Stimulated activated naive B cell treated with anti-CD40 and anti-IgM and Interleukin-4, amounts not matched to agents 10 μg/mL and 1 μg/mL and 100 μg/mL, for 72 hours (primary cell): ENCODE measurements around the gene MYEOV.

Source experiments
- ATAC-seq, 2 donors: fragments of 150-1000 bp; cut with Tn5 transposase; replicated peaks; 2 replicates each; pipeline ENCODE4 v1.10.0; 2021; ENCODE audit warnings: moderate library complexity in 1 of 2
- DNase-seq: peaks from one replicate; pipeline ENCODE4 v3.0.0; 2021
- H3K27ac Mint-ChIP-seq: one replicate; pipeline ENCODE4 v1.8.0; 2022; ENCODE audit warnings: mild to moderate bottlenecking, mixed read lengths
- H3K27me3 Mint-ChIP-seq, 2 donors: one replicate each; pipeline ENCODE4 v1.8.0; 2022; ENCODE audit warnings: mixed read lengths in 2 of 2
- H3K36me3 Mint-ChIP-seq, 2 donors: one replicate each; pipeline ENCODE4 v1.8.0; 2022; ENCODE audit warnings: mixed read lengths in 2 of 2, mild to moderate bottlenecking in 1 of 2
- H3K4me1 Mint-ChIP-seq, 2 donors: one replicate each; pipeline ENCODE4 v1.8.0; 2022; ENCODE audit warnings: mixed read lengths in 2 of 2, mild to moderate bottlenecking in 1 of 2
- H3K4me3 Mint-ChIP-seq, 2 donors: one replicate each; pipeline ENCODE4 v1.8.0; 2022; ENCODE audit warnings: mild to moderate bottlenecking in 2 of 2, mixed read lengths in 2 of 2, moderate library complexity in 1 of 2
- H3K9me3 Mint-ChIP-seq, 2 donors: one replicate each; pipeline ENCODE4 v1.8.0; 2022; ENCODE audit warnings: mixed read lengths in 2 of 2, mild to moderate bottlenecking in 1 of 2

The MYEOV gene

GRCh38 chr11:69297787-69298266 lies 3.9 kb downstream of the MYEOV start:
- ATAC-seq (peak; percentile 54 to 57), DNase-seq (peak; percentile 81)
- Mint-ChIP-seq H3K4me3 (peak overlapping the region; percentile 57 to 63), H3K4me1 (peaks cover 72 to 96% of the 10 kb centered on the region in 2 donors), H3K27ac (peak overlapping the region; percentile 97), H3K27me3 (no peaks in the 10 kb centered on the region), H3K36me3 (peaks cover 0 to 2% of the 10 kb centered on the region in 2 donors), H3K9me3 (peaks cover 0 to 9% of the 10 kb centered on the region in 2 donors)

GRCh38 chr11:69298267-69299022 lies 4.5 kb downstream of the MYEOV start:
- peaks cover 0 to 9% of the 10 kb centered on the region in 2 donors for H3K9me3 Mint-ChIP-seq
- peaks cover 73 to 96% of the 10 kb centered on the region in 2 donors for H3K4me1 Mint-ChIP-seq
- DNase-seq (peak; percentile 79), ATAC-seq (peak; percentile 60 to 68)
- no peaks in the 10 kb centered on the region for H3K27me3 Mint-ChIP-seq
- H3K27ac Mint-ChIP-seq = peak overlapping the region; percentile 97
- H3K36me3 Mint-ChIP-seq = peaks cover 0 to 2% of the 10 kb centered on the region in 2 donors
- peak overlapping the region; percentile 57 to 63 for H3K4me3 Mint-ChIP-seq

- H3K4me1 Mint-ChIP-seq = peaks cover 73 to 98% of the 10 kb centered on the region in 2 donors
- H3K36me3 Mint-ChIP-seq = peaks cover 0 to 2% of the 10 kb centered on the region in 2 donors
- peaks cover 0 to 9% of the 10 kb centered on the region in 2 donors for H3K9me3 Mint-ChIP-seq
- ATAC-seq = no peak
- H3K27ac Mint-ChIP-seq = peak overlapping the region; percentile 88
- DNase-seq = no peak
- H3K27me3 Mint-ChIP-seq = no peaks in the 10 kb centered on the region
- H3K4me3 Mint-ChIP-seq = no peak overlapping the region
Observed at GRCh38 chr11:69299023-69299461, 5.1 kb downstream of the MYEOV start.

GRCh38 chr11:69299572-69299971 lies 5.6 kb downstream of the MYEOV start:
- ATAC-seq = no peak
- peak overlapping the region; percentile 88 for H3K27ac Mint-ChIP-seq

GRCh38 chr11:69300120-69301060 lies 6.4 kb downstream of the MYEOV start:
- no peak overlapping the region for H3K4me3 Mint-ChIP-seq
- peaks cover 0 to 2% of the 10 kb centered on the region in 2 donors for H3K36me3 Mint-ChIP-seq
- H3K27ac Mint-ChIP-seq = no peak overlapping the region
- H3K4me1 Mint-ChIP-seq = peaks cover 65 to 87% of the 10 kb centered on the region in 2 donors
- DNase-seq (no peak), ATAC-seq (no peak)
- peaks cover 2 to 9% of the 10 kb centered on the region in 2 donors for H3K9me3 Mint-ChIP-seq
- H3K27me3 Mint-ChIP-seq = no peaks in the 10 kb centered on the region

More at GRCh38 chr11:69299572-69299971, 5.6 kb downstream of the MYEOV start:
- Mint-ChIP-seq H3K36me3 (peaks cover 0 to 2% of the 10 kb centered on the region in 2 donors), H3K27me3 (no peaks in the 10 kb centered on the region), H3K9me3 (peaks cover 2 to 9% of the 10 kb centered on the region in 2 donors), H3K4me1 (peaks cover 69 to 93% of the 10 kb centered on the region in 2 donors), H3K4me3 (no peak overlapping the region)
- no peak for DNase-seq

GRCh38 chr11:69301081-69301454 lies 7.1 kb downstream of the MYEOV start:
- H3K4me3 Mint-ChIP-seq = no peak overlapping the region
- peaks cover 2 to 9% of the 10 kb centered on the region in 2 donors for H3K9me3 Mint-ChIP-seq
- H3K36me3 Mint-ChIP-seq = peaks cover 0 to 2% of the 10 kb centered on the region in 2 donors
- H3K27ac Mint-ChIP-seq = no peak overlapping the region
- ATAC-seq (no peak), DNase-seq (no peak)
- H3K27me3 Mint-ChIP-seq = no peaks in the 10 kb centered on the region
- H3K4me1 Mint-ChIP-seq = peaks cover 58 to 80% of the 10 kb centered on the region in 2 donors

- peaks cover 0 to 2% of the 10 kb centered on the region in 2 donors for H3K36me3 Mint-ChIP-seq
- H3K4me1 Mint-ChIP-seq = peaks cover 54 to 73% of the 10 kb centered on the region in 2 donors
- peaks cover 2 to 9% of the 10 kb centered on the region in 2 donors for H3K9me3 Mint-ChIP-seq
- no peak for ATAC-seq
- H3K4me3 Mint-ChIP-seq = no peak overlapping the region
- no peak for DNase-seq
- H3K27me3 Mint-ChIP-seq = no peaks in the 10 kb centered on the region
- H3K27ac Mint-ChIP-seq = peak overlapping the region; percentile 37
Observed at GRCh38 chr11:69301455-69302401, 7.8 kb downstream of the MYEOV start.

GRCh38 chr11:69302447-69303020 lies 8.6 kb downstream of the MYEOV start:
- Mint-ChIP-seq H3K9me3 (peaks cover 2 to 5% of the 10 kb centered on the region in 2 donors), H3K4me1 (peaks cover 47 to 65% of the 10 kb centered on the region in 2 donors), H3K4me3 (no peak overlapping the region), H3K27ac (peak overlapping the region; percentile 10), H3K27me3 (no peaks in the 10 kb centered on the region), H3K36me3 (no peaks in the 10 kb centered on the region)
- DNase-seq (no peak), ATAC-seq (no peak)

GRCh38 chr11:69303427-69303826 lies 9.5 kb downstream of the MYEOV start:
- no peak for DNase-seq
- peak overlapping the region; percentile 11 for H3K27ac Mint-ChIP-seq
- no peaks in the 10 kb centered on the region for H3K36me3 Mint-ChIP-seq
- H3K27me3 Mint-ChIP-seq = no peaks in the 10 kb centered on the region
- H3K4me3 Mint-ChIP-seq = no peak overlapping the region
- peaks cover 2 to 5% of the 10 kb centered on the region in 2 donors for H3K9me3 Mint-ChIP-seq
- no peak for ATAC-seq
- H3K4me1 Mint-ChIP-seq = peaks cover 42 to 64% of the 10 kb centered on the region in 2 donors

GRCh38 chr11:69304258-69304657 lies 10.3 kb downstream of the MYEOV start:
- no peak overlapping the region for H3K27ac Mint-ChIP-seq
- no peaks in the 10 kb centered on the region for H3K36me3 Mint-ChIP-seq
- H3K27me3 Mint-ChIP-seq = no peaks in the 10 kb centered on the region
- no peak for DNase-seq
- H3K9me3 Mint-ChIP-seq = peaks cover 2 to 5% of the 10 kb centered on the region in 2 donors
- no peak overlapping the region for H3K4me3 Mint-ChIP-seq
- H3K4me1 Mint-ChIP-seq = peaks cover 35 to 63% of the 10 kb centered on the region in 2 donors
- ATAC-seq = no peak

- Mint-ChIP-seq H3K9me3 (peaks cover 2 to 5% of the 10 kb centered on the region in 2 donors), H3K36me3 (no peaks in the 10 kb centered on the region), H3K4me1 (peaks cover 32 to 60% of the 10 kb centered on the region in 2 donors), H3K27ac (no peak overlapping the region), H3K27me3 (no peaks in the 10 kb centered on the region), H3K4me3 (no peak overlapping the region)
- no peak for DNase-seq
- ATAC-seq = no peak
Observed at GRCh38 chr11:69304686-69305085, 10.7 kb downstream of the MYEOV start.

GRCh38 chr11:69305885-69306540 lies 12.1 kb downstream of the MYEOV start:
- Mint-ChIP-seq H3K27me3 (no peaks in the 10 kb centered on the region), H3K4me3 (no peak overlapping the region), H3K27ac (no peak overlapping the region), H3K4me1 (peaks cover 27 to 58% of the 10 kb centered on the region in 2 donors), H3K36me3 (no peaks in the 10 kb centered on the region), H3K9me3 (peaks cover 0 to 2% of the 10 kb centered on the region in 2 donors)
- ATAC-seq (no peak), DNase-seq (no peak)

GRCh38 chr11:69306821-69307220 lies 12.9 kb downstream of the MYEOV start:
- DNase-seq (no peak), ATAC-seq (no peak)
- Mint-ChIP-seq H3K36me3 (no peaks in the 10 kb centered on the region), H3K27me3 (no peaks in the 10 kb centered on the region), H3K9me3 (peaks cover 0 to 2% of the 10 kb centered on the region in 2 donors), H3K4me1 (peaks cover 29 to 58% of the 10 kb centered on the region in 2 donors), H3K27ac (no peak overlapping the region), H3K4me3 (no peak overlapping the region)
